GM18505 (cell line): ENCODE results near the gene AUTS2.

Experiments
- ATAC-seq: cut with Tn5 transposase; IDR thresholded peaks from one replicate; pipeline ENCODE4 v1.9.1; 2021; ENCODE audit not compliant: unreplicated experiment
- POLR2A ChIP-seq: IDR thresholded peaks from 4 replicates; pipeline ENCODE4 v1.6.1; 2011; ENCODE audit warnings: borderline replicate concordance; ENCODE audit not compliant: insufficient read depth, insufficient read length; ENCODE audit errors: extremely low read depth

Gene AUTS2

DNA sequence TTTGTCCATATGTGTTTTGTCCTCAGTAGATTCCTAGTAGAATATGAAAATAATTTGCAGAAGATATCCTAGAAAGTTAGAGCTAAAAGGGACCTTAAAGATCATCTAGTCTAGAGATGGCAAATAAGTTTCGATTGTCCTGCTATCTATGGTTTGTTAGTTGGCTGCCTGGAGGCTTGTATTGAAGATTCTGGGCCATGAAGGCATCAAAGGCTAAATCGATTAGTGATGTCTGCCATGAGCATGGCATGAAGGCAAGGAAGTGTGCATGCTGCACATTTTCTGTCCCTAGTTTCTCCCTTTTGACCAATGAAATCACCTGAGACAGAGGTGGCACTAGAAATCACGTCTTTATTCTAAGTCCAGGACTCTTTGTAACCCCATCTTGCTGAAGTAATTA, 979.9 kb downstream of the AUTS2 start:
- no peak for TF ChIP-seq POLR2A
- ATAC-seq, result no peak

- no peak for TF ChIP-seq POLR2A
- ATAC-seq, result no peak
These were observed 981.3 kb downstream of the AUTS2 start for GRCh38 chr7:70579397-70580097.

GRCh38 chr7:70580161-70580560, 981.9 kb downstream of the AUTS2 start:
- no peak for TF ChIP-seq POLR2A
- no peak for ATAC-seq

DNA sequence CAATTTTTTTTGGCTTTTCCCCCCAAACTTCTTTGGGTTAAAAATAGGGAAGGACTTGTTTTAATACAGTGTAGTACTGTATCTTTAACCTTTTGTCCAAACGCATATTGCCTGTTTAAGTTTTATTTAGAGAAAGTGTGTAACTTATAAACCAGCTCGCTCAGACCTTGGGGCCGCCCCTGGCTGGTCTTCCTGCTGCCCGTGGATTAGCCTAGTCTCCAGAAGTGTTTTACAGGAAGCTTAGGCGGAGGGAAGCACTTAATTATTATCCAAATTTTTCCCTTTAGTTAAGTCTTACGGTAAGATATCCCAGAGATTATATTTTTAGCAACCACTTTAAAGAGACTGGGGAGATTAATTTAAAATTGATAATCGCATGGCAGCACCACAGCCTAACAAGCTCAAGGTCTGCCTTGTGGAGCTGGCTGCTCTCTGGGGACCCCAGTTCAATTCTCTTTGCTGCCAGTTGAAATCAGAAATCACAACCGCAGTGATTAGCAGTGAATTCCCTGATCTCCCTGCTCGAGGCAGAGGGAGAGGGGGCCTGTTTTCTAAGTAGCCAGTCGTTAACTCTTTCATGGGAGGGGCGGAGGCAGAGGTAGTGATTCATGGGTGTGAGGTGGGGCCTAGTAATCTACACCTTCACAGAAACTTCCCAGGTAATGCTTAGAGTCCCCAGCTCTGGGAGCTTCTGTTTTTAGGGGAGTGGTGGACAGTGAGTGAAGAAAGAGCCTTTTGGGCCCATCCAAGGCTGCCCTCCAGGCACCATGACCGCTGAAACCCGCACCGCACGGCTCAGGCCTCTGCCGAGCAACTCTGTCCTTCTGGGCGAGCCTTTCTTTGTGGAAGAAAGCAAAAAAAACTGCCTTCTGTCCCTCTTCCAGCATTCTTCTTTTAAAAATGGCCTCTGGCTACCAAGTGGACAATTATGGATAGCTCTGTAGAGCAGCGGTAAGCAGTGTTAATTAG, 984.9 kb downstream of the AUTS2 start:
- TF ChIP-seq POLR2A, result no peak
- no peak for ATAC-seq

GRCh38 chr7:70583965-70584883, 985.9 kb downstream of the AUTS2 start:
- no peak for TF ChIP-seq POLR2A
- no peak for ATAC-seq

GRCh38 chr7:70585071-70585470, 986.8 kb downstream of the AUTS2 start:
- TF ChIP-seq POLR2A, result no peak
- no peak for ATAC-seq

DNA sequence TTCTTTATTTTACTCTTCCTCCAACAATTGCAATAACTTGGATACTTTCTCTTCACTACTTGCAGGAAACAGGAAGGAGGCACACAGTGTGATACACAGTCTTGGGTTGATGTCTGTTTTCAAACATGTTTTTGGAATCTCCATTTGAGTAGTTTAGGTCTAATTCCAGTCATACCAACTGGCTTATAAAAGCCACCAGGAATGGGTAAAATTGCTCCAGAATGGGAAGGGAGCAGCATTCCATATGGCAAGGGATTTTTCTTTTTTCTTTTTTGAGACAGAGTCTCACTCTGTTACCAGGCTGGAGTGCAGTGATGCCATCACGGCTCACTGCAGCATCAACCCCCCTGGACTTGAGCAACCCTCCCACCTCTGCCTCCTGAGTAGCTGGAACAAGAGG, 988.5 kb downstream of the AUTS2 start:
- ATAC-seq, result no peak

GRCh38 chr7:70587739-70588138, 989.5 kb downstream of the AUTS2 start:
- no peak for TF ChIP-seq POLR2A
- no peak for ATAC-seq

More for the DNA sequence above, 988.5 kb downstream of the AUTS2 start:
- no peak for TF ChIP-seq POLR2A

DNA sequence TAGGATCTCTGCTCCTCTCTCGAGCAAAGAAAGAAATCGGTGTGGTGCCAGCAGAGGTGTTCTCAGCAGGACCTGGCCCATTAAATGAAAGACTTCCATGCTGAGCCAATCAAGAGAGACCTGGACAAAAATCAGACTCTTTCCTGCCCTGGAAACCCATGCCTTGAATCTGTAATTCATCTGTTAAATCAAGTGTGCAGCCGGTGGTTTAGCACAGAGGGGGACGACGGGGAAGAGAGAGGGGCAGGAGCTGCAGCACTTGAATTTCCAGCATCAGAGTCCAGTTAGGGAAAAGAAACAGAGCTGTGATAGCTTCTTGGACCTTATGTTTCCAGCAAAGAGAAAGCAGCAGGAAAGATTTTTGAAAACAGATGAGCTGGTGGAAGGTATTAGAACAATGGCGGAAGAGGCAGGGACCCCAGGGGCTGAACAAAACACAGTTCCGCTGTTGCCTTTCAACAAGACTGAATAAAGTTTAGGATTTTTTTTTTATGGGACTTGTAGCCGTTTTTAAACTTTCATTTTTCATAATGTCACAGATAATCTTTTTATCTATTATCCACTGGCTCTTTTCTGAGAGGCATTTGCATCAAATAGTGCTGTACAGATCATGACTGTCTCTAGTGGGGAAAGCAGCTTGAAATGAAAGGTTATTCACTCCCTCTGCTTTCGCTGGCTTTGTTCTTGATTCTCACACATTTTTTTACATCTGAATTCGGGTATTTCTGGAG, 990.1 kb downstream of the AUTS2 start:
- TF ChIP-seq POLR2A, result no peak
- ATAC-seq, result no peak

- ATAC-seq, result no peak
- TF ChIP-seq POLR2A, result no peak
These were observed 990.7 kb downstream of the AUTS2 start for GRCh38 chr7:70589010-70589409.

DNA sequence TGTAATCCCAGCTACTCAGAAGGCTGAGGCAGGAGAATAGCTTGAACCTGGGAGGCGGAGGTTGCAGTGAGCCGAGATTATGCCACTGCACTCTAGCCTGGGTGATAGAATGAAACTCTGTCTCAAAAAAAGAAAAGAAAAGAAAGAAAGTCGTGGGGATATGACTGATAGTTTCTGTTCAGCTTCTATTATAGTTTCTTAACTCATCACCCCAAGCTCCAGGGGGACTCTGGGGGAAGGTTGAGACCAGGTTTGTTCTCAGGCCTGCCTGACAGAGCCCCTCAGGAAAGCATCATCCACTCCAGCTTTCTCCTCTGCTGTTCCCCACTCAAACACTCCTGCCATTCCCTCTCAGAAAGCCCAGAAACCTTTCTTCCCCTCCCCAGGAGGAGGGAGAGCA, 991.3 kb downstream of the AUTS2 start:
- no peak for ATAC-seq

DNA sequence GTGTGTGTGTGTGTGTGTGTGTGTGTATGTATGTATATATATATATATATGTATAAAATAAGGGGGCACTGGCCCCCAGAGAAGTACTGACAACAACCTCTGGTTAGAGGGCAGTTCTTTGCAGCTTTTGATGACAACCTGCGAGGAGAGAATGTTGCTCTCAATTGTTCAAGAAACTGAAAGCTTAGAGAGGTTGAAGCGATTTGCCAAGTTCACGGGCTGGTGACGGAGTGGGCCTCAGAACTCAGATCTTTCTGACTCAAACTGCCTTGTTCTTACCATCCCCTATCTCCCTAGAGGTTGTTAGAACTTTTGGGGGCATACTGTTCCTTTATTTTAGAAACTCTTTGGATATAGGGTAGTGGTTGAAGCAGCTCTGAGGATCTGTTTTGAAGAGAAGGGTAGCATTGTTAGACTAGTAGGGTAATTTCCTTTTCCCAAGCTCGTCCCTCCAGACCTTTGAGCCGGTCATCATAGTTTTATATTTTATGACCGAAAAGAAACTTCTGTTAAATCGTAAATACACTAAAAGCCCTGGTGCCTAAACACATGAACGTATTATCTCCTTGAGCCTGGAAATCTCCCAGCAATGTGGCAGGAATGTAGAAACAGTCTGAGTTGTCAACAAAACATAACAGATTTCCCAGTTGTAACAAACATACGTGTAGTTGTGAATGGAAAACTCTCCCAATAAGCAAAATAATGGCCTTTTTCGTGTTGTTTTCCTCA, 992.0 kb downstream of the AUTS2 start:
- ATAC-seq, result no peak

More for the DNA sequence above, 991.3 kb downstream of the AUTS2 start:
- no peak for TF ChIP-seq POLR2A

More for the DNA sequence above, 992.0 kb downstream of the AUTS2 start:
- TF ChIP-seq POLR2A, result no peak
